GM23338 (cell line): Measurements from ENCODE around the gene NCF2.

ENCODE experiments used
- CREB1 ChIP-seq: fragments of 250-450 bp; sonication (Bioruptor Pico); IDR thresholded peaks from 2 replicates; pipeline ENCODE4 v1.5.0; 2020; ENCODE audit warnings: low read depth, mild to moderate bottlenecking, moderate library complexity
- CTCF ChIP-seq, 2 experiments: fragments of 200-600 bp in 1 of 2; sonication (generic) in 1 of 2; conservative IDR thresholded peaks; 2 replicates each; pipeline versions ENCODE4 v1.5.1 to v1.6.1; 2016 to 2017; ENCODE audit warnings: antibody characterized with exemption in 2 of 2, low read depth in 2 of 2, mild to moderate bottlenecking in 2 of 2, moderate library complexity in 1 of 2
- EZH2 ChIP-seq: fragments of 200-600 bp; sonication (generic); IDR thresholded peaks from one replicate; pipeline ENCODE4 v1.8.0; 2017; ENCODE audit warnings: antibody characterized with exemption, mild to moderate bottlenecking, low read depth; ENCODE audit not compliant: unreplicated experiment
- EZH2phosphoT487 ChIP-seq: fragments of 200-600 bp; sonication (generic); IDR thresholded peaks from one replicate; pipeline ENCODE4 v1.8.1; 2018; ENCODE audit warnings: antibody characterized with exemption; ENCODE audit not compliant: unreplicated experiment
- POLR2AphosphoS5 ChIP-seq: IDR thresholded peaks from 2 replicates; pipeline ENCODE4 v1.6.1; 2016; ENCODE audit warnings: antibody characterized with exemption, low read depth
- ZNF331 ChIP-seq: fragments of 250-450 bp; sonication (Bioruptor Pico); IDR thresholded peaks from 2 replicates; pipeline ENCODE4 v1.5.0; 2020; ENCODE audit warnings: low read depth, mild to moderate bottlenecking, moderate library complexity
- TF ChIP-seq, protein P1 (sequence below): IDR thresholded peaks from one replicate; pipeline ENCODE4 v1.6.1; 2018; ENCODE audit warnings: antibody characterized with exemption; ENCODE audit not compliant: unreplicated experiment

- TF ChIP-seq CTCF (conservative IDR thresholded peaks at IDR 0.05; ENCODE audit: low read depth in 2 of 2) (no peak), EZH2 (no peak), POLR2AphosphoS5 (no peak), EZH2phosphoT487 (no peak), CREB1 (CRISPR knock-in tag) (no peak), ZNF331 (no peak)
- TF ChIP-seq, protein P1, sequence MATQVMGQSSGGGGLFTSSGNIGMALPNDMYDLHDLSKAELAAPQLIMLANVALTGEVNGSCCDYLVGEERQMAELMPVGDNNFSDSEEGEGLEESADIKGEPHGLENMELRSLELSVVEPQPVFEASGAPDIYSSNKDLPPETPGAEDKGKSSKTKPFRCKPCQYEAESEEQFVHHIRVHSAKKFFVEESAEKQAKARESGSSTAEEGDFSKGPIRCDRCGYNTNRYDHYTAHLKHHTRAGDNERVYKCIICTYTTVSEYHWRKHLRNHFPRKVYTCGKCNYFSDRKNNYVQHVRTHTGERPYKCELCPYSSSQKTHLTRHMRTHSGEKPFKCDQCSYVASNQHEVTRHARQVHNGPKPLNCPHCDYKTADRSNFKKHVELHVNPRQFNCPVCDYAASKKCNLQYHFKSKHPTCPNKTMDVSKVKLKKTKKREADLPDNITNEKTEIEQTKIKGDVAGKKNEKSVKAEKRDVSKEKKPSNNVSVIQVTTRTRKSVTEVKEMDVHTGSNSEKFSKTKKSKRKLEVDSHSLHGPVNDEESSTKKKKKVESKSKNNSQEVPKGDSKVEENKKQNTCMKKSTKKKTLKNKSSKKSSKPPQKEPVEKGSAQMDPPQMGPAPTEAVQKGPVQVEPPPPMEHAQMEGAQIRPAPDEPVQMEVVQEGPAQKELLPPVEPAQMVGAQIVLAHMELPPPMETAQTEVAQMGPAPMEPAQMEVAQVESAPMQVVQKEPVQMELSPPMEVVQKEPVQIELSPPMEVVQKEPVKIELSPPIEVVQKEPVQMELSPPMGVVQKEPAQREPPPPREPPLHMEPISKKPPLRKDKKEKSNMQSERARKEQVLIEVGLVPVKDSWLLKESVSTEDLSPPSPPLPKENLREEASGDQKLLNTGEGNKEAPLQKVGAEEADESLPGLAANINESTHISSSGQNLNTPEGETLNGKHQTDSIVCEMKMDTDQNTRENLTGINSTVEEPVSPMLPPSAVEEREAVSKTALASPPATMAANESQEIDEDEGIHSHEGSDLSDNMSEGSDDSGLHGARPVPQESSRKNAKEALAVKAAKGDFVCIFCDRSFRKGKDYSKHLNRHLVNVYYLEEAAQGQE: no peak
Measured at GRCh38 chr1:183604038-183604808, 14.0 kb upstream of the NCF2 start.
